SK-N-SH (cell line): ENCODE data around the gene C2orf72.

Experiments
- CHD2 ChIP-seq: fragments of 150-350 bp; IDR thresholded peaks from 2 replicates; pipeline ENCODE4 v1.6.1; 2018; ENCODE audit warnings: low read length; ENCODE audit not compliant: partially characterized antibody
- CTCF ChIP-seq: fragments of 200-600 bp; sonication (generic); IDR thresholded peaks from 2 replicates; pipeline ENCODE4 v1.6.1; 2017; ENCODE audit warnings: antibody characterized with exemption, mild to moderate bottlenecking, moderate library complexity
- EP300 ChIP-seq, 2 experiments: IDR thresholded peaks; 2 replicates each; pipeline versions ENCODE4 v1.4.0 to v1.6.1; 2012; ENCODE audit warnings: borderline replicate concordance in 1 of 2, low read depth in 1 of 2, low read length in 1 of 2
- FOXM1 ChIP-seq: IDR thresholded peaks from 2 replicates; pipeline ENCODE4 v1.4.0; 2012; ENCODE audit warnings: low read depth, mild to moderate bottlenecking
- GABPA ChIP-seq: IDR thresholded peaks from 2 replicates; pipeline ENCODE4 v1.4.0; 2012; ENCODE audit warnings: low read depth, mild to moderate bottlenecking
- MAX ChIP-seq: IDR thresholded peaks from 2 replicates; pipeline ENCODE4 v1.4.0; 2012; ENCODE audit warnings: low read depth
- POLR2AphosphoS5 ChIP-seq: IDR thresholded peaks from 2 replicates; pipeline ENCODE4 v1.6.1; 2012; ENCODE audit warnings: low read depth, low read length
- RCOR1 ChIP-seq: fragments of 150-350 bp; IDR thresholded peaks from 2 replicates; pipeline ENCODE4 v1.6.1; 2017; ENCODE audit warnings: antibody characterized with exemption, low read length
- SMC3 ChIP-seq: IDR thresholded peaks from 2 replicates; pipeline ENCODE4 v1.6.1; 2012; ENCODE audit warnings: low read depth, low read length, improper control_type of control experiment
- TAF1 ChIP-seq: IDR thresholded peaks from 2 replicates; pipeline ENCODE4 v1.6.1; 2012; ENCODE audit warnings: low read depth, mild to moderate bottlenecking, low read length, moderate library complexity, borderline replicate concordance
- YY1 ChIP-seq: IDR thresholded peaks from 2 replicates; pipeline ENCODE4 v1.4.0; 2012; ENCODE audit warnings: low read depth, mild to moderate bottlenecking

- no peak for TF ChIP-seq MAX
- no peak for TF ChIP-seq POLR2AphosphoS5
- TF ChIP-seq CTCF: no peak
- no peak for TF ChIP-seq FOXM1
- TF ChIP-seq RCOR1: no peak
- TF ChIP-seq SMC3: no peak
- TF ChIP-seq EP300 (IDR thresholded peaks at IDR 0.05; ENCODE audit: borderline replicate concordance in 1 of 2, low read depth in 1 of 2, low read length in 1 of 2): no peak
- no peak for TF ChIP-seq TAF1
- TF ChIP-seq YY1: no peak
- TF ChIP-seq GABPA: no peak
- TF ChIP-seq CHD2: no peak
Observed at GRCh38 chr2:231053846-231054245, 16.5 kb downstream of the C2orf72 start.
